Body of pancreas (tissue), 4 donors: ENCODE measurements around the gene KCNAB1.

Experiments used
- POLR2A ChIP-seq, 3 donors: fragments of 450-650 bp; IDR thresholded peaks; one replicate each; pipeline ENCODE4 v1.6.1; 2016; ENCODE audit warnings: antibody characterized with exemption in 3 of 3, mild to moderate bottlenecking in 2 of 3
- TF ChIP-seq, protein P1 (sequence below), 7 experiments: fragments of 450-650 bp in 4 of 7; fragments of 200-600 bp in 3 of 7; sonication (generic) in 3 of 7; IDR thresholded peaks; one replicate each; pipeline ENCODE4 v1.5.1; 2016 to 2019; ENCODE audit warnings: antibody characterized with exemption in 7 of 7

DNA sequence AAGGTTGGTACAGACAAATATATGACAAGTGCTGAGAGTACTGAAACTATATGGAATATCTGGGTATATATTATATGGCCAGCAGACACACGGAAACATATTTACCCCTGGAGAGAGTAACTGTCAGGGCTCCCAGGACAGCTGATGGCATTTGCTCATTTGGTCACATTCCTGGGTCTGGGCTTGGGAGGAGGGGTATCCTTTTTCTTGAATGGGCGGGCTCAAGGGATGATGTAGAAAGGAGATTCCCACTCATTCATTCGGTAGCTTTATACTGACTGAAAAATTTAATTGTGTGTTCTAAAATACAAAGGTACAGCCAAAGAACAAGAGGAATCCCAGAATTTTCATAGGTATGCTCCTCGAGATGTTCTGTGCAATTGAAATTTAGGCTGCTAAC is 131.0 kb downstream of the KCNAB1 start:
- TF ChIP-seq, protein P1, sequence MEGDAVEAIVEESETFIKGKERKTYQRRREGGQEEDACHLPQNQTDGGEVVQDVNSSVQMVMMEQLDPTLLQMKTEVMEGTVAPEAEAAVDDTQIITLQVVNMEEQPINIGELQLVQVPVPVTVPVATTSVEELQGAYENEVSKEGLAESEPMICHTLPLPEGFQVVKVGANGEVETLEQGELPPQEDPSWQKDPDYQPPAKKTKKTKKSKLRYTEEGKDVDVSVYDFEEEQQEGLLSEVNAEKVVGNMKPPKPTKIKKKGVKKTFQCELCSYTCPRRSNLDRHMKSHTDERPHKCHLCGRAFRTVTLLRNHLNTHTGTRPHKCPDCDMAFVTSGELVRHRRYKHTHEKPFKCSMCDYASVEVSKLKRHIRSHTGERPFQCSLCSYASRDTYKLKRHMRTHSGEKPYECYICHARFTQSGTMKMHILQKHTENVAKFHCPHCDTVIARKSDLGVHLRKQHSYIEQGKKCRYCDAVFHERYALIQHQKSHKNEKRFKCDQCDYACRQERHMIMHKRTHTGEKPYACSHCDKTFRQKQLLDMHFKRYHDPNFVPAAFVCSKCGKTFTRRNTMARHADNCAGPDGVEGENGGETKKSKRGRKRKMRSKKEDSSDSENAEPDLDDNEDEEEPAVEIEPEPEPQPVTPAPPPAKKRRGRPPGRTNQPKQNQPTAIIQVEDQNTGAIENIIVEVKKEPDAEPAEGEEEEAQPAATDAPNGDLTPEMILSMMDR (IDR thresholded peaks at IDR 0.05), result no peak
- no peak for TF ChIP-seq POLR2A (IDR thresholded peaks at IDR 0.05)
